Testis (tissue), 2 donors: ENCODE data around the gene TENT4A.

Experiments
- POLR2A ChIP-seq: fragments of 450-650 bp; IDR thresholded peaks from one replicate; pipeline ENCODE4 v1.6.1; 2017; ENCODE audit warnings: antibody characterized with exemption, mild to moderate bottlenecking, moderate library complexity
- TF ChIP-seq, protein P1 (sequence below), 3 experiments: fragments of 450-650 bp in 2 of 3; fragments of 200-600 bp in 1 of 3; sonication (generic) in 1 of 3; IDR thresholded peaks; one replicate each; pipeline ENCODE4 v1.5.1; 2016 to 2019; ENCODE audit warnings: antibody characterized with exemption in 3 of 3, mild to moderate bottlenecking in 2 of 3, moderate library complexity in 1 of 3

DNA sequence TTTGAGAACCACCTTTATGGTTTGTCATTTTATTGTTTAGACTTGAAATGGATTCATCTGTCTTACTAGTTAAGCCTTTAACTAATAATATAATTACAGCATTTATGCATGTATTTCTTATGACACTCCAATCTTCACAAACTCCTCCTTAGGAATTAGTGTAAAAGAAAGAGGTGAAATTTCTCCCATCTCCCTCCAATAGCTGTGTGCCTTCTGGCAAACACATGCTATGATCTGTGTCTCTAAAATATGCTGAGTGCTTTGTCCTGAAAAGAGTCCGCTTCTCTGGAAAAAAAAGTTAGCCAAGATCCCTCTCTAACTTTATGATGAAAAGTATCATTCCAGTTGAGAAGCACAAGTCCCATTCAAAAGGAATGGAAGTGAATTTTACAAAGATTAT lies 13.9 kb upstream of the TENT4A start:
- TF ChIP-seq, protein P1, sequence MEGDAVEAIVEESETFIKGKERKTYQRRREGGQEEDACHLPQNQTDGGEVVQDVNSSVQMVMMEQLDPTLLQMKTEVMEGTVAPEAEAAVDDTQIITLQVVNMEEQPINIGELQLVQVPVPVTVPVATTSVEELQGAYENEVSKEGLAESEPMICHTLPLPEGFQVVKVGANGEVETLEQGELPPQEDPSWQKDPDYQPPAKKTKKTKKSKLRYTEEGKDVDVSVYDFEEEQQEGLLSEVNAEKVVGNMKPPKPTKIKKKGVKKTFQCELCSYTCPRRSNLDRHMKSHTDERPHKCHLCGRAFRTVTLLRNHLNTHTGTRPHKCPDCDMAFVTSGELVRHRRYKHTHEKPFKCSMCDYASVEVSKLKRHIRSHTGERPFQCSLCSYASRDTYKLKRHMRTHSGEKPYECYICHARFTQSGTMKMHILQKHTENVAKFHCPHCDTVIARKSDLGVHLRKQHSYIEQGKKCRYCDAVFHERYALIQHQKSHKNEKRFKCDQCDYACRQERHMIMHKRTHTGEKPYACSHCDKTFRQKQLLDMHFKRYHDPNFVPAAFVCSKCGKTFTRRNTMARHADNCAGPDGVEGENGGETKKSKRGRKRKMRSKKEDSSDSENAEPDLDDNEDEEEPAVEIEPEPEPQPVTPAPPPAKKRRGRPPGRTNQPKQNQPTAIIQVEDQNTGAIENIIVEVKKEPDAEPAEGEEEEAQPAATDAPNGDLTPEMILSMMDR (IDR thresholded peaks at IDR 0.05): no peak
- TF ChIP-seq POLR2A: no peak
